Fibroblast of lung (primary cell): ENCODE data around the gene DOCK3.

Experiments used
- CTCF ChIP-seq, 2 donors: IDR thresholded peaks in 1 of 2; conservative IDR thresholded peaks in 1 of 2; 1 replicate in 1 of 2; 2 replicates in 1 of 2; pipeline ENCODE4 v1.5.1; 2011 to 2012; ENCODE audit warnings: low read length in 2 of 2, control low read depth in 1 of 2, inconsistent platforms in 1 of 2, low read depth in 1 of 2, mild to moderate bottlenecking in 1 of 2
- EZH2 ChIP-seq: IDR thresholded peaks from 2 replicates; pipeline ENCODE4 v1.5.1; 2012; ENCODE audit warnings: low read length, control low read depth, mild to moderate bottlenecking; ENCODE audit errors: missing control alignments

- TF ChIP-seq CTCF (conservative IDR thresholded peaks at IDR 0.05 in 1 of 2, IDR thresholded peaks at IDR 0.05 in 1 of 2; ENCODE audit: low read depth in 1 of 2, low read length in 2 of 2) (no peak), EZH2 (no peak)
These were observed 653.5 kb downstream of the DOCK3 start for GRCh38 chr3:51328206-51328605.
